Fibroblast of peridontal ligament (primary cell): ENCODE measurements around the gene TAAR2.
"Not testable (repeated sequence)": the region's sequence is repeated elsewhere in the genome, so short reads cannot be mapped to it uniquely, and the experiment has no call there.

Experiments used
- DNase-seq: peaks from one replicate; pipeline ENCODE4 v3.0.0-alpha.2; 2010; ENCODE audit errors: extremely low read depth

The TAAR2 gene

GRCh38 chr6:132612449-132613108 is 11.5 kb downstream of the TAAR2 start:
- no peak for DNase-seq

GRCh38 chr6:132611616-132612015 is 12.5 kb downstream of the TAAR2 start:
- DNase-seq: no peak

GRCh38 chr6:132607544-132608233 is 16.4 kb downstream of the TAAR2 start:
- no peak for DNase-seq

GRCh38 chr6:132604635-132605152 is 19.4 kb downstream of the TAAR2 start:
- no peak for DNase-seq

- not testable (repeated sequence) for DNase-seq
These were observed 23.2 kb downstream of the TAAR2 start for GRCh38 chr6:132600900-132601299.

DNA sequence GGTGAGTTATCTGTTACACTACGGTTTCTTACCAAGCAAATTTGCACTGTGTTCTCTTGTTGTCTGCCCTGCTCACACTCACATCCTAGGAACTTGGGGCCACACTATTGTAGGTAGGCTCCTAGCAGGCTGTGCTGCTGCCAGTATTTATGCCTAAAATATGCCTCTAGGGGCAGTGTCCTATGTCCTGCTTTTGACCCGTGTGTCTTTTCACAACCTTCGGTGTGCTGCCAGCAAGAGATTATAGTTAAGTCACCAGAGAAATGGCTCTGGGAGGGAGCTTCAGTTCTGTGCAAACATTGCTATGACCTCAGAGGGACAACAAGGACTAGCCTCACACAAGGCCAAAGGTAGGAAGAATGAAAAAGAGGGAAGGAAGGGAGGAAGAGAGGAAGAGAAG is 25.6 kb downstream of the TAAR2 start:
- no peak for DNase-seq

- no peak for DNase-seq
These were observed 27.9 kb downstream of the TAAR2 start for GRCh38 chr6:132596201-132596600.

DNA sequence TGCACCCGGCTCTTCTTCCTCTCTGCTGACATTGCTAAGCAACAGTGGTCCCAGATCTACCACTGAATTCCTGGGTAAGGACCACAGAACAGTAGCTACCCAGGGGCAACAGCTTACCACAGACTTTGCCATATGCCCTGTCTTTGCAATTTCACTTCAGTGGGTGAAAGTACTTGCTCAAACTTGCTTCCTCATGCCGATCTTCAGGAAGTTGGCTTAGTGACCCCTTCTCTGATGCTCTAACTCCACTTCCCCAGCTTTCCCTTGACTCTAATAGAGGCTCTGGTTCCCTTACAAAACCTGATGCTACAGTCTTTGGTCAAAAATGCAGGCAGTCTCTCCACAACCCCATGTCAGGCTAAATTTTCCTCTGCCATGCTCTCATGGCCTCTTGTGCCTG is 31.2 kb downstream of the TAAR2 start:
- DNase-seq: no peak

DNA sequence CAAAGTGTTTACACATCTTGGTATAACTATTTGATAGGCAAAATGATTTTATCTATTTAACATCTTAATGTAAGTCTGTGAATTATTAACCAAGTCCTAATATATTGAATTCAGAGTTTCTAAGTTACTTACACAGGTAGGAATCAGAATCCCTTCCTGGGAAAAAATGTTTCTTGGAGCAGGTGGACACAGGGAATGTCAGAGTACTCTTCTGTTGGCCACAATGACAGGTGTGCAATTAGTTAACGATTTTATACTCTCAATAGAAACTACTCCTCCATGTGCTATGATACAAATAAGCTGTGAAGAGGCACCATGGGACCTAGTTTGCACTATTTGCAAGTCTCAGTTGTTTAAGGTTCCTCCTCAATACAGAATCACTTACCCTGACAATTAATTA is 33.7 kb downstream of the TAAR2 start:
- no peak for DNase-seq

- no peak for DNase-seq
These were observed 34.6 kb downstream of the TAAR2 start, which contains the start of gene TAAR5 for GRCh38 chr6:132589454-132589853. Gene TAAR5 (minus strand): TSS chr6:132589741. CDS start chr6:132589686, 55 bp downstream.

DNA sequence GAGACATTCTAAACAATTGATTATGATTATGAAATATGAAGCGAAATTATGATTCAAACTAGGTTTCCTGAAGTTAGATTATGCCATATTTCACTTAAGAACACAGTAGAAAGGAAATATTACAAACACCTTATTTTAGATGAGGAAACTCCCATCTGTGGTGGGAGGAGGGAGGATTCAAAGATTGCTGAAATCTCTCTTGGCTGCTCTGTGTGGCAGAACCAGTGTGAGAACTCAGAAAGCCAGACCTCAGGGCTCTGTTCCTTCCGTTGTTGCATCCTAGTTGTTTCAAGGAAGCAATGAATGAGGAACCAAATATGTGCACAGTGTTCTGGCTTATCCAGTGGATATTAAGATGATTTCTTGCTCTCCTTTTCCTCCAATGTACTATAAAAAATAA is 36.7 kb downstream of the TAAR2 start:
- DNase-seq: no peak

DNA sequence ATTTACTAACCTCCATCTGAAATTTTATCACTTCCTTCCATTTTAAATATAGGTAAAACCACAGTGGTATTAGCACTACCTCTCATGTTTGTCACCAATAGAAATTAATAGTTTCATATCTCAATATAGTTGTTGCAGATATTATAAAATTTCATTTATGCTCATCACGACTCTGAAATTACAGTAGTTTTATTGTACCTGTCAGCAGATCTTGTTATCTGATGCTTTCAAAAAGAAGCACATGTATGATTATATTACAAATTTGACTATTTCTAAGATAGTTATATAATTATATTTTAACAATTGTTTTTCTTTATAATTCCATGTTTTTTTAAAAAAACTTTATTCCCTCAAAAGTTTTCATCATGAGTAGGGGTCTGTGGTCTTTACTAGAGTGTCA is 39.4 kb downstream of the TAAR2 start:
- no peak for DNase-seq

GRCh38 chr6:132571774-132572173 is 52.3 kb downstream of the TAAR2 start:
- no peak for DNase-seq

DNA sequence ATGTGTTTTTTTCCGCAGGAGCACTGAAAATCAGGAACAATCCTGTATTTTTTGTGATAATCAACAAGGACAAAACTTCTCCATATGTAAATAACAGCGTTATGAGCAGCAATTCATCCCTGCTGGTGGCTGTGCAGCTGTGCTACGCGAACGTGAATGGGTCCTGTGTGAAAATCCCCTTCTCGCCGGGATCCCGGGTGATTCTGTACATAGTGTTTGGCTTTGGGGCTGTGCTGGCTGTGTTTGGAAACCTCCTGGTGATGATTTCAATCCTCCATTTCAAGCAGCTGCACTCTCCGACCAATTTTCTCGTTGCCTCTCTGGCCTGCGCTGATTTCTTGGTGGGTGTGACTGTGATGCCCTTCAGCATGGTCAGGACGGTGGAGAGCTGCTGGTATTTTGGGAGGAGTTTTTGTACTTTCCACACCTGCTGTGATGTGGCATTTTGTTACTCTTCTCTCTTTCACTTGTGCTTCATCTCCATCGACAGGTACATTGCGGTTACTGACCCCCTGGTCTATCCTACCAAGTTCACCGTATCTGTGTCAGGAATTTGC is 53.8 kb downstream of the TAAR2 start, which contains the start of gene TAAR6:
TSS of gene TAAR6 (plus strand) at position 102 of the 557 bp plus-strand sequence. CDS start at position 102, 0 bp downstream.
- DNase-seq: no peak

GRCh38 chr6:132569170-132569569 is 54.9 kb downstream of the TAAR2 start:
- DNase-seq: no peak

DNA sequence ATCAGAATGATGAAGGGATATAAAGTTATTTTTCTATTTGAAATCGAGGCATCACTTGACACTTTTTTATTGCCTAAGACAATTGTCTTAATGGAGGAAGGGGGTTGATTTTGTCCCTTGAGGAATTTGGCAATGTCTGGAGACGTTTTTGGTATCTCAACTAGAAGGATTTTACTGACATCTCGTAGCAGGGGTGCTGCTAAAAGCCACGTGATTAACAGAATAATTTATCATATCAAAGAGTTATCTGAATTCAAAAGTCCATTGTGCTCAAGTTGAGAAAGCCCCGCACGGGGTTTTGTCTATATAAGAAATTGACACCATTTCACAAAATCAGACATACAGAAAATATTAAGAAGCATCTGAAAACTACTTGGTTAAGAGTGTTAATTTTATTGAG is 55.5 kb downstream of the TAAR2 start:
- DNase-seq: no peak

DNA sequence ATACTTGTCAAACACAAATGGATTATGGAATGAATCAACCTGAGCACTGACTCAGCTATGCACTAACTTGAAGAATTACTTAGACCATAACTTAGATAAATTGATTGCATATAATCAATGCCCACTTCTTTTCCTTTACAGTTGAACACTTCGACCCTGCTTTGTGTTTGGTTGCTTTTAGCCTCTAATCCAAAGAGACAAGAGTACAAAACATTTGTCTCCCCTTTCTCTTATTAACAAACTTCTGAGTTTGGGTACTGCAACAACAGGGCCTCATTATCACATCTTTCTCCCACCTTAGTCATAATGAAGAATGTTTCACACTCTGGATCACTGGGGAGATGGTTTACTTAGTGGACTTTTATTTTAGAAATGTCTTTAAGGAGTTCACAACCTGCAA is 56.5 kb downstream of the TAAR2 start:
- DNase-seq: no peak
